Measurements from ENCODE around the gene APEH.

- TF ChIP-seq POLR2A (IDR thresholded peaks at IDR 0.05; ENCODE audit: low read length) = no peak
- TF ChIP-seq GATA1 (IDR thresholded peaks at IDR 0.05; ENCODE audit: low read depth, low read length) = no peak
Measured at GRCh38 chr3:49634736-49635135, 39.4 kb upstream of the APEH start.

All from erythroblast (primary cell).